GM12878 (cell line): ENCODE measurements around the gene PARP8. TPM values are rescaled to one million over a fixed set of nuclear protein-coding genes. Genes with fewer than 3 reads are reported as not detected.

Source experiments
- ATAC-seq: fragments of 200-7000 bp; cut with Tn5 transposase; 3 replicates; pipeline ENCODE4 v1.9.1; 2020; ENCODE audit warnings: mild to moderate bottlenecking, moderate library complexity
- BruUV-seq: library from RNA; stranded (reverse); fragments of 400-500 nt; replicated peaks from 2 replicates; lab custom pipeline; 2021; lab: Mats Ljungman, UMichigan
- CTCF ChIA-PET: fragments of 300-600 bp; sonication (Branson Sonifier 250); formaldehyde crosslinking; extraction: SDS; loops from one replicate; lab custom pipeline; 2021; ENCODE audit warnings: inconsistent platforms; lab: Yijun Ruan, JAX
- POLR2A ChIA-PET: fragments of 350-600 bp; formaldehyde crosslinking; extraction: SDS; loops from one replicate; lab custom pipeline; 2021; ENCODE audit warnings: inconsistent platforms; lab: Charles Lee
- RAD21 ChIA-PET: fragments of 300-600 bp; sonication (Branson Sonifier 250); formaldehyde crosslinking; loops from one replicate; lab custom pipeline; 2023; ENCODE audit warnings: antibody characterized with exemption; ENCODE audit not compliant: unreplicated experiment; lab: Charles Lee
- SMC1A ChIA-PET: fragments of 300-600 bp; sonication (Branson Sonifier 250); formaldehyde crosslinking; loops from one replicate; lab custom pipeline; 2023; ENCODE audit not compliant: unreplicated experiment, uncharacterized antibody; lab: Charles Lee
- DNase-seq: peaks from one replicate; pipeline ENCODE4 v3.0.0-alpha.2; 2011; ENCODE audit warnings: low read depth, low spot score
- FAIRE-seq: peaks from 3 replicates; lab custom pipeline; 2011; peaks lifted over from hg19 to GRCh38; lab: Jason Lieb, UNC
- H2AFZ ChIP-seq: 2 replicates; pipeline ENCODE4 v1.6.0; 2011; ENCODE audit warnings: low read depth, low read length, control low read depth; ENCODE audit not compliant: control insufficient read depth
- H3K27ac ChIP-seq: 2 replicates; pipeline ENCODE4 v1.5.1; 2011; ENCODE audit warnings: control low read depth; ENCODE audit not compliant: control insufficient read depth, insufficient read depth
- H3K27me3 ChIP-seq, 2 experiments: replicated peaks in 1 of 2; 2 replicates each; pipeline versions ENCODE4 v1.6.0 to v1.6.1; 2011; ENCODE audit warnings: low read length in 1 of 2; ENCODE audit not compliant: control insufficient read depth in 2 of 2, insufficient read depth in 2 of 2
- H3K36me3 ChIP-seq, 2 experiments: 2 replicates each; pipeline ENCODE4 v1.5.1; 2011; ENCODE audit warnings: low read length in 1 of 2; ENCODE audit not compliant: control insufficient read depth in 2 of 2, insufficient read depth in 2 of 2
- H3K4me1 ChIP-seq: 2 replicates; pipeline ENCODE4 v1.6.1; 2011; ENCODE audit warnings: mild to moderate bottlenecking, low read length, moderate library complexity, mixed read lengths; ENCODE audit not compliant: control insufficient read depth, insufficient read depth
- H3K4me2 ChIP-seq: 2 replicates; pipeline ENCODE4 v1.6.0; 2011; ENCODE audit warnings: control low read depth; ENCODE audit not compliant: control insufficient read depth, insufficient read depth
- H3K4me3 ChIP-seq: fragments of 200-600 bp; sonication (generic); 2 replicates; pipeline ENCODE4 v1.5.1; 2016
- H3K79me2 ChIP-seq: 2 replicates; pipeline ENCODE4 v1.6.0; 2011; ENCODE audit warnings: low read length; ENCODE audit not compliant: control insufficient read depth, insufficient read depth
- H3K9ac ChIP-seq: 2 replicates; pipeline ENCODE4 v1.8.0; 2011; ENCODE audit warnings: low read length, control low read depth, mixed read lengths; ENCODE audit not compliant: control insufficient read depth, insufficient read depth
- H3K9me3 ChIP-seq: replicated peaks from 3 replicates; pipeline ENCODE4 v1.5.1; 2011; ENCODE audit warnings: mild to moderate bottlenecking, low read length; ENCODE audit not compliant: control insufficient read depth, insufficient read depth
- H4K20me1 ChIP-seq: 2 replicates; pipeline ENCODE4 v1.6.0; 2011; ENCODE audit not compliant: control insufficient read depth, insufficient read depth
- HDGF ChIP-seq: fragments of 450-650 bp; IDR thresholded peaks from 2 replicates; pipeline ENCODE4 v1.6.1; 2016; ENCODE audit warnings: antibody characterized with exemption
- JUNB ChIP-seq: IDR thresholded peaks from 2 replicates; pipeline ENCODE4 v1.6.1; 2016; ENCODE audit warnings: antibody characterized with exemption, mild to moderate bottlenecking
- KLF5 ChIP-seq: fragments of 450-650 bp; IDR thresholded peaks from 2 replicates; pipeline ENCODE4 v1.6.1; 2014; ENCODE audit warnings: mild to moderate bottlenecking; ENCODE audit not compliant: partially characterized antibody
- PKNOX1 ChIP-seq: fragments of 450-650 bp; IDR thresholded peaks from 2 replicates; pipeline ENCODE4 v1.6.1; 2016; ENCODE audit warnings: mild to moderate bottlenecking
- SIN3A ChIP-seq: IDR thresholded peaks from 2 replicates; pipeline ENCODE4 v1.6.1; 2012; ENCODE audit warnings: low read depth, low read length, improper control_type of control experiment
- SP1 ChIP-seq: IDR thresholded peaks from one replicate; pipeline ENCODE4 v1.6.1; 2011; ENCODE audit warnings: low read depth, low read length
- STAT1 ChIP-seq: fragments of 450-650 bp; conservative IDR thresholded peaks from 2 replicates; pipeline ENCODE4 v1.6.1; 2014; ENCODE audit warnings: antibody characterized with exemption, mild to moderate bottlenecking
- ZNF24 ChIP-seq: fragments of 450-650 bp; IDR thresholded peaks from 2 replicates; pipeline ENCODE4 v1.6.1; 2017; ENCODE audit warnings: antibody characterized with exemption, mild to moderate bottlenecking
- WGBS: methylation state at CpG from one replicate; pipeline ENCODE4 v1.1.6; 2016; ENCODE audit warnings: low lambda C conversion rate; ENCODE audit not compliant: insufficient replicate concordance, insufficient coverage; ENCODE audit errors: missing lambda C conversion rate; 5-methylcytosine and 5-hydroxymethylcytosine counted together
- in situ Hi-C: fragments of 300-500 bp; cut with MboI; formaldehyde crosslinking; loops from 9 replicates; pipeline ENCODE4 v1.14.3; 2018; ENCODE audit warnings: mixed read lengths
- intact Hi-C: fragments of 100-400 bp; cut with micrococcal nuclease; formaldehyde crosslinking; loops from one replicate; pipeline ENCODE4 v1.14.2; 2022; ENCODE audit not compliant: unreplicated experiment
- polyA plus RNA-seq, 11 experiments: library from polyadenylated mRNA; depleted of rRNA in 4 of 11; unstranded in 6 of 11; stranded (reverse) in 5 of 11; fragments of >200 nt; fragmentation: Nextera tagmentation in 4 of 11; fragmentation: Illumina TruSeq in 1 of 11; extraction: Ambion mirVana in 4 of 11; extraction: Trizol in 1 of 11; gene quantifications; 1 replicate in 1 of 11; 2 replicates in 10 of 11; pipeline versions ENCODE4 v1.2.1 to v1.2.3, GENCODE V29; 2011 to 2016; ENCODE audit warnings: inconsistent platforms in 2 of 11, missing spikeins in 2 of 11, low read depth in 1 of 11
- total RNA-seq, 4 experiments: library from RNA; depleted of rRNA in 3 of 4; stranded (reverse); fragments of >200 nt in 3 of 4; fragmentation: Illumina TruSeq in 1 of 4; extraction: Trizol in 1 of 4; gene quantifications; 2 replicates each; pipeline versions ENCODE4 v1.2.1 to v1.2.3, GENCODE V29; 2013 to 2021

The PARP8 gene
- total and polyA plus RNA-seq, 10 of the 15 experiments (the other 5 are each of a cell fraction or from before 2014, with no cell fraction given): 9.1 to 65.2 (median 20.6) TPM

GRCh38 chr5:50709471-50709870 lies 43.0 kb downstream of the PARP8 start:
- Histone ChIP-seq H3K79me2 (peaks cover 54% of the 10 kb centered on the region), H2AFZ (no peak overlapping the region), H3K4me1 (peaks cover 20% of the 10 kb centered on the region), H4K20me1 (no peaks in the 10 kb centered on the region), H3K27me3 (no peaks in the 10 kb centered on the region), H3K9me3 (no peaks in the 10 kb centered on the region; the same call in 2 of the 3 replicates), H3K27ac (peak overlapping the region; percentile 31; the same call in 1 of the 2 replicates), H3K4me2 (no peak overlapping the region), H3K36me3 (no peaks in the 10 kb centered on the region; a peak in 1 of 4 replicates), H3K9ac (no peak overlapping the region)
- RAD21 ChIA-PET: no interaction called here
- in situ Hi-C loops (no loop called here), intact Hi-C loops (no loop called here)
- SMC1A ChIA-PET: no interaction called here
- FAIRE-seq (no peak), DNase-seq (no peak), ATAC-seq (peak; percentile 28)
- WGBS: 18% methylated on average over 1 of the region's 1 CpG
- POLR2A ChIA-PET: no interaction called here
- no peak for TF ChIP-seq KLF5
- TF ChIP-seq ZNF24: no peak
- no peak for TF ChIP-seq SIN3A
- no peak for TF ChIP-seq HDGF
- no peak for TF ChIP-seq STAT1
- TF ChIP-seq JUNB: peak; percentile 26; the same call in 1 of the 2 replicates
- TF ChIP-seq, all 136 proteins: peak for 1
- no TSS peak for BruUV-seq
- CTCF ChIA-PET: no interaction called here
- H3K4me3 ChIP-seq: no peak overlapping the region

GRCh38 chr5:50710838-50711237 lies 44.4 kb downstream of the PARP8 start:
- ChIA-PET POLR2A (interaction anchor here (1.0 to 1.2 kb wide), 3 partner anchors 10 to 57 kb away, joined by 3 to 6 read pairs (median 3); no protein-coding TSS in a partner anchor), CTCF (interaction anchor here (0.8 to 1.2 kb wide), 3 partner anchors 11 to 14 kb away, joined by 3 read pairs; no protein-coding TSS in a partner anchor), RAD21 (interaction anchor here (0.5 to 1.9 kb wide), 10 partner anchors 11 to 209 kb away, joined by 3 to 11 read pairs (median 4); no protein-coding TSS in a partner anchor)
- Histone ChIP-seq H3K79me2 (peaks cover 64% of the 10 kb centered on the region), H2AFZ (peak overlapping the region; percentile 29), H3K4me2 (peak overlapping the region; percentile 70), H4K20me1 (no peaks in the 10 kb centered on the region), H3K4me3 (peak overlapping the region; percentile 4; the same call in 1 of the 2 replicates), H3K36me3 (no peaks in the 10 kb centered on the region; a peak in 1 of 4 replicates), H3K4me1 (peaks cover 20% of the 10 kb centered on the region)
- DNase-seq (no peak), ATAC-seq (peak; percentile 23)
- TF ChIP-seq PKNOX1 (peak; percentile 29; the same call in 1 of the 2 replicates), SP1 (no peak)
- TF ChIP-seq, all 136 proteins: peak for 1
- WGBS: 48% methylated on average over 2 of the region's 2 CpGs
- no peaks in the 10 kb centered on the region for H3K27me3 ChIP-seq
- in situ Hi-C loops: no loop called here
- intact Hi-C loops: loop anchor here (1.0 to 5.0 kb wide), 2 partner anchors 36 to 44 kb away; no protein-coding TSS in a partner anchor
- peak overlapping the region; percentile 69 for H3K9ac ChIP-seq
- SMC1A ChIA-PET: interaction anchor here (0.6 to 2.3 kb wide), 12 partner anchors 8 to 48 kb away, joined by 3 to 14 read pairs (median 4); no protein-coding TSS in a partner anchor
- no TSS peak for BruUV-seq
- no peak for FAIRE-seq
- no peaks in the 10 kb centered on the region; the same call in 2 of the 3 replicates for H3K9me3 ChIP-seq
- H3K27ac ChIP-seq: peak overlapping the region; percentile 70
